COLO668 (cell line): ENCODE data around the gene MRPL40.

ENCODE experiments used
- DNase-seq: peaks from one replicate; lab custom pipeline; 2025; ENCODE audit not compliant: unreplicated experiment; lab: John Stamatoyannopoulos, UW

Gene MRPL40

DNA sequence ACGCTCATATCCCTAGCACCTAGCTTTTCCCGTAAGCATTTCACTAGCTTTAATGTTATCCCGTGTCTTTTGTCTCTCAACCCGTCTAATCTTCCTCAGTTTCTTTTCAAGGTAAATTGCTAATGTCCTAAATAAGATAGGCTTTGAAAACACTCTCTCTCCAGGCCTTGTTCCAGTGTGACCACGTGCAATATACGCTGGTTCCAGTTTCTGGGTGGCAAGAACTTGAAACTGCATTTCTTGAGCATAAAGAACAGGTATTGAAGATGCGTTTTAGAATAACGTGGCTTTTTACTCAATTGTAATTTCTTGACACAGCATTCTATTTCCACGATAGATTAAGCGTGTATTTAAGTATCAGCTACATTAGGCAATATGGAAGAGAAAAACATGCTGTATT is 48.4 kb downstream of the MRPL40 start:
- DNase-seq, result no peak

DNA sequence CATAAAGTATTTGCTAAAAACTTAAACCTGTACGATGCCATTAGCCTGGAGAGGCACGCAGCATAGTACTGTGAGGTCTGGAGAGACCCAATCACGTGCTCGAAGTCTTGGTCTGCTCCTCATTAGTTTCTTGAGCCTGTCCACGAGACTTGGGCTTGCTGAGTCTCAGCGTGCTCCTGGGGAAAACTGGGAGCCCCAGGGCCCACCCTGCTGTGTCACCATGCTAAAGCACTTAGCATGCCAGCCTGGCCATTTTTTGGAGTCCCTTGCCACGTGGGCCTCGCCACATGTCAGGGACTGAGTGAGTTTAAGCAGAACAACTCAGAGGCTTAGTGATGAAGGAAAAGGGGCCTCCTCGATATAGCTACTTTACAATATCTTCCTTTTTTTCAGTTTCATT is 50.0 kb downstream of the MRPL40 start:
- DNase-seq, result no peak

DNA sequence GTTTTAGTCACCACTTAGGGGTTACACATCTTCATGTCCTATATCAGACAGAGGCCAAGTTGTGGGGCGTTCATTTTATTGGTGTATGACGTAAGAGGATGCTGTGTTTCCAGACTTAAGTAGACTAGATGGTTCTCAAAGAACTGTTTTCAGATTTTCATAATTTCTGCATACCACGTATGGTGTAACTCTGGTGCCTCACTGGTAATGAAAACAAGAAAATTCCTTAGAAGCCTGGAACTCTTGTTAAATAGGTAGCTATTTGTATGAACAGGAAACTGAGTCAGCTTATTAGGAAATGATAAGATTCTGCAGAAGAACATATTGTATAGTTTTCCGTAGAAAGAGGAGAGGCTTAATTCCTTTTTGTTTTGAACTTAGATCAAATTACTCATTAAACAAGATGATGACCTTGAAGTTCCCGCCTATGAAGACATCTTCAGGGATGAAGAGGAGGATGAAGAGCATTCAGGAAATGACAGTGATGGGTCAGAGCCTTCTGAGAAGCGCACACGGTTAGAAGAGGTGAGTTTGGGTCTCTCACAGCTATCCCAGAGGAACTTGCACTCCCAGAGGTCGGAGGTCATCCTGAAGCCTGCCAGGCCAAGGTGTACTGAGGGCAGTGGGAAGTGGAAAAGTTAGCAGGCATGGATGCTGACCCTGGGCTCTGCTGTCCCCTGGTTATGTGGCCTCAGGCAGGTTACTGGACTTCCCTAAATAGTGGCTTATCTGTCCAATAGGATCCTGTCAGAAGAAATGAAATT is 51.3 kb downstream of the MRPL40 start:
- no peak for DNase-seq
